NOMO-1 treated with DMSO at 0.1 percent for 48 hours (cell line): ENCODE results near the gene TRIM65.

Experiments
- DNase-seq: peaks from one replicate; lab custom pipeline; 2025; ENCODE audit not compliant: unreplicated experiment; lab: John Stamatoyannopoulos, UW

The TRIM65 gene

DNA sequence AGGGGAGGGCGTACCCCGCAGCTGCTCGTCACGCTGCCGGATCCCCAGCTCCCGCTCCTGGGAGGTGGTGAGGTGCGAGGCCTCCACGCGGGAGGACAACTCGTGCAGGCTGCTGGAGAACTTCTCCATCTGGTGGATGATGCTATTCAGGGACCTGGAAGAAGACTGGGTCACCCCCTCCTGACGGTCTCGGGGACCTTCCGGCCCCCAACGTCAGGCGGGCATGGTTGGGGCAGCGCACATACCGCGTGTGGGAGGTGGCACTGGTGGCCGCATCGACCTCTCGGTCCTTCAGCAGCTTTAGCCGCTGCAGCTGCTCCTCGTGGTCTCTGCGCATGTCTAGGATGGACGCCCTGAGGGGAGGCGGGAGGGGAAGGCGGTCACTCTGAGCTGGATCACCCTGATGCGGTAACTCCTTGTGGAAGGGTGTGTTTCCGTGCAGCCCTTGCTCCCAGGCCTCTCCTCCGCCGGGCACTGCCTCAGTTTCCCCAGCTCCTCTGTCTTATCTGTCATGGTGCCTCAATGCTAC, 21.2 kb upstream of the TRIM65 start:
- no peak for DNase-seq

DNA sequence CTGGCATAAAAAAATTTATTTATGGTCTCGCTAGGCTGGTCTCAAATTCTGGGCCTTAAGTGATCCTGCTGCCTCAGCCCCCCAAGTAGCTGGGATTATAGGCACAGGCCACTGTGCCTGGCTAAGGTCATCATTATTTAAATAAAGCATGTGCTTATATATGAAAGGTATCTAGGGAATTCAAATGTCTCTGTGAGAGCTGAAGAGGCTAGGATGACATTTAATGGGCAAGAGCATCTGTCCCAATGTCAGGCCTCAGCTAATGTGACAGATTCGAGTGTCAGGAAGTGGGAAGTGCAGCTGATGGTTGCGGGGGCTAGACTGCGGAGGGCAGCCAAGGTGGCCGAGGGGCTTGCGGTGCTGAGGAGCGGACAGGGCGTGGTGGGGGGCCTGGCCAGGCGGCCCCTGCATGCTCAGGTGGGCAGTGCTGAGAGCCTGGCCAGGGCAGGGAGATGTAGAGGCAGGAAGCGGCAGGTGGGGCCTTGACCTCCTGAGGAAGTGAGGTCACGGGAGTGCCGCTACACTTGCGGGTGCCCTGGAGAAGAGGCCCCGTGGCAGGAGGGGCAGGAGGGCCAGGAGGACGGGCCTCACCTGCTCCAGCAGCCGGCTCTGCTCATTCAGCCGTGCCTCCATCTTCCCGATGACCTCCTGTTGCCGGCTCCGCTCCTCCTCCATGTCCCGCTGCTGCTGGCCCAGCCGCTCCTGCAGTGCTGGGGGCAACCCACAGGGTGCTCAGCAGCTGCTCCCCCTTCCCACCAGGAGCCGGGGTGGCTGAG, 20.6 kb upstream of the TRIM65 start:
- DNase-seq = no peak

DNA sequence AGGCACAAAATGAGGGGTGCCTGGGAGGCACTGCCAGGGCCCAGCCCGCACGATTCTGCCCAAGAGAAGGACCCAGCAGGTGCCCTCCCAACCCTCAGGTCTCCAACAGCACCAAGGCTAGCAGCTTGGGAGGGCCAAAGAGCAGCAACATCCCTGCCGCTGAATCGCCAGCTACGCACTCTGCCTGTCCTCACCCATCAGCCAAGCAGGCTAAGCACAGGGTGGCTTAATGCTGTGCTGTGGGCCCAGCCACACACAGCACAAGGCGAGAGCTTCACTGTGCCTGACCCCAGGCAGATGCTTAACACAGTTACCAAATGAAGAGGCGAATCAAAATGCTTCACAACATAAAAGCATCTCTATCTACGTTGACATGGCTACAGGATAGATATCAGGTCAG, 18.5 kb upstream of the TRIM65 start:
- no peak for DNase-seq

- DNase-seq = no peak
Observed at GRCh38 chr17:75914643-75915267, 18.0 kb upstream of the TRIM65 start.

DNA sequence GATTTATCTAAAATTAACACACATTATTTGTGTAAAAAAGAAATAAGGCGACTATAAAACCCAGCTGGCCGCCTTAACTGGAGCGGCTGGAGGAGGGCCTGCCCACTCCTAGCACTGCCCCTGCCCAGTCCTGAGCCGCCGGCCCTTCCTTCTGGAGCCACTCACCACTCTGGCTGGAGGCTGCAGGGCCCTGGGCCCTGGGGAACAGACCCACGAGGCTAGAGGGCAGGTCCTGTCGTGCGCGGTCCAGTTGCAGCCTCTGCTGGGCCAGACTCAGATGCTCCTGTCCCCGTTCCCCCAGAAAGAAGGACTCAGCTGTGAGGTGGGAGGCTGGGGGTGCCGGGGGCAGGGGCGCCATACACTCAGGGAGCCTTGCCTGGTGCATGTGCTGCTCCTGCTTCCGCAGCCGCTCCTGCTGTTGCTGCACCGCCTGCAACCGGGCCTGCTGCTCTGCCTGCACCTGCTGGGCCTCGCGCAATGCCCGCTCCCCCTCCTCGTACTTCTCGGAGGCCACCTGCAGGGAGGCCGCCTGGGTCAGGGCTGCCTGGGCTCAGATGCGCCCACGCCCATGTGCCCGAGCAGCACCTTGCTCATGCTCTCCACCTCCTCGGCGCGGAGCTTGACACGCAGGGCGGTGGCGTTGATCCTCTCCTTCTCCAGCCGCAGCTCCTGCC, 16.9 kb upstream of the TRIM65 start:
- no peak for DNase-seq

DNA sequence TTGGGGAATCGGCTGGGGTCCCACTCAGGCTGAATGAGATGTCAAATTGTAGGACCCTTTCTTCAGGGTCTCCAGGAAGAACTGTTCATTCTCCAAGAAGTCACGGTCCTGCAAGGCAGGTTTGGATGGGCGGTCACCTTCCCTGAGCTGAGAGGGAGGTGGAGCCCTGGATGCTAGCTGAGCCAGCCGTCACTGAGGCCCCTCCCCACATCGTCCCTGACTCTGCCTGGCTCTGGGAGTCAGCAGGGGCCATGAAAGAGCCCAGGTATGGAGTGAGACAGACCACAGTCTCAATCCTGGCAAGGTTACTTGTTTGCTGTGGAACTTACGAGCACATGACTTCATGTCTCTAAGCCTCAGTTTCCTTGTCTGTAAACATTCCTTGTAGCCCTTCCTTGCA, 13.9 kb upstream of the TRIM65 start:
- no peak for DNase-seq

DNA sequence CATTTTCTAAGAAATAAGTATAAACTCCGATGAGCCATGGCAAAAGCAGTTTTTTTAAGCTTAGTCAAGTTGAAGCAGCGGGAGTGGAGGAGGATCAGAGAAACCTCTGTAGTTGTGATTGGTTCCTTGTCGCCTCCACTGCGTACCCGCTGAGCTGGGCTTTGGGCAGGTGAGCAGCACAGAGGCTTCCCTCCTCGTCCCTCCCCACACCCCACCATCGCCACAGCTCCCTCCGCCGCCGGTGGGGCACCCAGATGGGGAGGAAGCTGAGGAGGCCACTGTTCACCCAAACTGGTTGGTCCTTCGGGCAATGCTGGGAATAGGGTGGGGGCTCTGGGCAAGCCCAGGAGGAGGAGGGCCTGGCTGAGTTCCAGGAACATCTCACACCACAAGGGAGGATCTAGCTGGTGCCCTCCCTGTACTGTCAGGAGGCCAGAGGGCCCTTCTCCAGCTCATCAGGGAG, 13.1 kb upstream of the TRIM65 start:
- DNase-seq = no peak

- no peak for DNase-seq
Observed at GRCh38 chr17:75909051-75909811, 12.5 kb upstream of the TRIM65 start.

- no peak for DNase-seq
Observed at GRCh38 chr17:75908201-75908600, 11.4 kb upstream of the TRIM65 start.

DNA sequence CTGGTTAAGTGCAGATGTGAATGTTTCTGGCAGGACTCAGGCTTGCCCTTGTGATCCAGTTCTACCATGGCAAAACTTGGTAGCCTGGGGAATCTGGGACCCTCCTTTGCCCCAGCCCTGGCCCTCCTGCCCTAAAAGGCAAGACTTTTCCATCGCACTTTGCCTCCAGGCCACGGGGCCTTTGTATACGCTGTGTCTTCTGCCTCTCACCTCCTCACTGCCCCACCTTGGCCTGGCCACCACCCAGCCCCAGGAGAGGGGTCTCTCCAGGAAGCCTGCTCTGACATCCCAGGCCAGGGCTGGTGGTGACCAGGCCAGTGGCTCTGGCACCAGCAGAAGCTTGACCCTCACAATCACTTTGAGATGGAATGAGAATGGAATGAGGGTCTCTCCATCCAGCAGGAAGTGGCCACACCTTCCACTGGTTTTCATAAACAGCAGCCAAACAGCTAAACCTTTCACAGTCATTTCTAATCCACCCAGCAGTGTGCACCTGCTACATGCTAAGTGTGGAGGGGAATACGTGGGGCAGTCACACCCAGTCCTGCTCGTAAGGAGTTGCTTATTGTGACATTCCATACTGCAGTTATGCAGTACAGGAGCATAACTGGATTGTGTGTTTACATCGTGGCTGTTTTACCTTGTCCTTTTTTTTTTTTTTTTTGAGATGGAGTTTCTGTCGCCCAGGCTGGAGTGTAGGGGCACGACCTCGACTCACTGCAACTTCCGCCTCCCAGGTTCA, 9.6 kb upstream of the TRIM65 start:
- no peak for DNase-seq

GRCh38 chr17:75904749-75905521, 8.2 kb upstream of the TRIM65 start, which contains the start of gene MRPL38:
TSS of gene MRPL38 (minus strand) at chr17:75904884. CDS start at chr17:75904875, 9 bp downstream.
- peak; percentile 95 for DNase-seq

DNA sequence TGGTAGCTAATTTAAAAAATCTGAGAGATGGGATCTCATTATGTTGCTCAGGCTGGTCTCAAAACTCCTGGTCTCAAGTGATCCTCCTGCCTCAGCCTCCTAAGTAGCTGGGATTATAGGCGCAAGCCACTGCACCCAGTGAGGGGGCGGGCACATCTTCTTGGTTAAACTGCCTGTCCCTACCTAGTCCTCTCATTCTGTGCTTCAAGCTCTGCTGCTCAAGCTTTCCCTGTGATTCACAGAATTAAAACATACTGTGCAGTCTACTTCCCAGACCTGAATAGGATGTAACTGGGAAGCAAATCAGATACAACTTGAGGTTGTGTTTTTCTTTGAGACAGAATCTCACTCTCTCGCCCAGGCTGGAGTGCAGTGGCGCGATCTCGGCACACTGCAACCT, 5.7 kb upstream of the TRIM65 start:
- no peak for DNase-seq

- no peak for DNase-seq
Observed at GRCh38 chr17:75901727-75902126, 5.0 kb upstream of the TRIM65 start.

DNA sequence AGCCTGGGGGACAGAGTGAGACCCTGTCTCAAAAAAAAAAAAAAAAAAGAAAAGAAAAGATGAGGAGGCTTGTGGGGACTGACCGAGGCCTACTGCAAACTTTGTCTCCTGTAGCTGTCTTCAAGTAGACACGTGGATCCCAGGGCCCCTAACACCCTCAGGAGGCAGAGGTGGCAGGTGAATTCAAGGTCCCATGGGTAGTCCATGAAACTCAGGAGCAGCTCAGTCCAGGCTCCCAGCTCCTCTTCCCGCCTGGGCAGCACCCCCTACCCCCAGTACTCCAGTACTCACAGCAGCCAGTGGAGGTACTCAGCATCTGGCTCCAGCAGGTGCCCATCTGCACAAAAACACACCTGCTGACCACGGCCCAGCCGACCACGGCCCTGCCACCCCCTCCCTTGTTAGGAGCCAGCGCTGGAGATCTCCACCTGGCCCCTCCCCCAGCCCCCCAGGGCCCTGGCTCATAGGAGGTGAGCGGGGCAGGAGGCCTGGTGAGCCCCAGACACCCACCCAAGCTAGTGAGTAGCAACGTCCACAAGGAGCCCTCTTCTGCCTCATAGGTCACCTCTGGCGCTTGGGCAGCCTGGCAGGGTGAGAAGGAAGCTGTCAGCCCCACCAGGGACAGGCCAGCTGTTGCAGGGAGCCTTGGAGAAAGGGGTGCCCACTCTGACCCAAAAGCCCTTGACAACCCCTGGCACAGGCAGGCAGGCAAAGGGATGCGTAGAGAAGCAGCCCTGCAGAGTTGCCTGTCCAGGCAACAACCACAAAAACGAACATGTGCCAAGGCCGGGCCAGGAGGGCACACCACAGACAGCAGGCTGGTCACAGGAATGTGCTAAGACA, 4.2 kb upstream of the TRIM65 start:
- DNase-seq = no peak

GRCh38 chr17:75899767-75900468, 3.2 kb upstream of the TRIM65 start:
- DNase-seq = no peak

- DNase-seq = no peak
Observed at GRCh38 chr17:75899353-75899752, 2.6 kb upstream of the TRIM65 start.

DNA sequence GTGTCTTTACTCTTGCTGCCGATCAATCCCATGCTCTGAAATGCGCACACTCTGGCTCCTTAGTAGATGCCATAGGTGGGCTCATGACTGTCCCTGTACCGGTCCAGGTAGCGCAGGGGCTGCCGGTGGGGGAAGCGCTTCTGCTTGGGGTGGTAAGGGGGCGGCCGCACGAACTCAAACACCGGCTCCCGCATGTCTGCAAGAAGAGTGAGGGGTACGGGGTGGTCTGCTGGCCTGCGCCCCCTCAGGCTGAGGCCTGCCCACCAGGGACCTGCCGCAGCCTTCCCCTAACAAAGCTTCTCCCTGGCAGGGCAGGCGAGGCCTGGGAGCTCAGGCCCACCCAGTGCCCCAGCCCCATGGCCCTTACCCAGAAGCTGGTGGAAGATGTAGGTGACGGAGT, 2.0 kb upstream of the TRIM65 start:
- no peak for DNase-seq

DNA sequence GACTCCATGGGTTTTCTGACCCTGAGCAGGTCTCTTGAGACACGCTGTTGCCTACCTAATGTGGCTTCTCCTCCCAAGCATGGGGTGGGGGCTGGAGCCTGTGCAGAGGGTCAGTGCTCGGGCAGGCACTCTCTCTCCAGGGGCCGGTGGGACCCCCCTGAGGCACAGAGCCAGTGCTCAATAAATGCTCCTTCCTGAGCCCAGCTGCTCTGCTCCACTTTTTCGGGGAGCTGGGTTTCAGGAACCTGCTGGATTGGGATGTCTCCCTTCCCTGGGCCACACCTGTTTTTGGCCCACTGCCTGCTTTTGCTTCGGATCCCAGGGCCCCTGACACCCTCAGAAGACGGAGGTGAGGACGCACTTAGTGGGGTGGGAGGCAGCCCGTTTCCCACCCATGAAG, 1.3 kb upstream of the TRIM65 start:
- no peak for DNase-seq
